A549 (cell line): ENCODE measurements around the gene RAB42. TPM values are rescaled to one million over a fixed set of nuclear protein-coding genes. Genes with fewer than 3 reads are reported as not detected.

Experiments used
- ATAC-seq, 2 experiments: fragments of 200-7000 bp in 1 of 2; fragments of >200 bp in 1 of 2; cut with Nextera tagmentation in 1 of 2; cut with Tn5 transposase in 1 of 2; 3 replicates each; pipeline versions ENCODE4 v1.8.0 to v1.9.1; 2018 to 2020; ENCODE audit warnings: mild to moderate bottlenecking in 1 of 2, moderate library complexity in 1 of 2
- CTCF ChIA-PET: fragments of 300-600 bp; sonication (Branson Sonifier 250); formaldehyde crosslinking; extraction: SDS; loops from one replicate; lab custom pipeline; 2021; ENCODE audit warnings: antibody characterized with exemption, inconsistent platforms; lab: Yijun Ruan, JAX
- POLR2A ChIA-PET: fragments of 350-600 bp; formaldehyde crosslinking; extraction: SDS; loops from one replicate; lab custom pipeline; 2021; ENCODE audit warnings: antibody characterized with exemption, inconsistent platforms; lab: Yijun Ruan, JAX
- DNase-seq, 2 experiments: peaks; one replicate each; pipeline versions ENCODE4 v3.0.0 to v3.0.0-alpha.2; 2011 to 2016; ENCODE audit warnings: low read depth in 1 of 2, low spot score in 1 of 2
- FAIRE-seq: peaks from 2 replicates; lab custom pipeline; 2011; peaks lifted over from hg19 to GRCh38; lab: Jason Lieb, UNC
- H3K27ac ChIP-seq, 2 experiments: fragments of >200 bp; sonication (Bioruptor Twin); formaldehyde crosslinking; 3 replicates each; pipeline ENCODE4 v1.5.1; 2016 to 2017
- H3K4me1 ChIP-seq: fragments of >200 bp; sonication (Bioruptor Twin); formaldehyde crosslinking; 3 replicates; pipeline ENCODE4 v1.6.1; 2016
- H3K4me2 ChIP-seq: fragments of >200 bp; sonication (Bioruptor Twin); formaldehyde crosslinking; 3 replicates; pipeline ENCODE4 v1.6.1; 2016
- H3K4me3 ChIP-seq: fragments of >200 bp; sonication (Bioruptor Twin); formaldehyde crosslinking; 3 replicates; pipeline ENCODE4 v1.5.1; 2016
- H3K9me3 ChIP-seq: fragments of >200 bp; sonication (Bioruptor Twin); formaldehyde crosslinking; 3 replicates; pipeline ENCODE4 v1.6.1; 2016
- CEBPB ChIP-seq, 2 experiments: fragments of >200 bp in 1 of 2; sonication (Bioruptor Twin) in 1 of 2; formaldehyde crosslinking in 1 of 2; IDR thresholded peaks; 2 replicates each; pipeline ENCODE4 v1.6.1; 2012 to 2016
- CHD2 ChIP-seq: fragments of 150-350 bp; IDR thresholded peaks from 2 replicates; pipeline ENCODE4 v1.6.1; 2014; ENCODE audit warnings: low read length; ENCODE audit not compliant: partially characterized antibody
- EHF ChIP-seq: fragments of 250-450 bp; sonication (Bioruptor Pico); IDR thresholded peaks from 2 replicates; pipeline ENCODE4 v1.5.0; 2020; ENCODE audit warnings: mild to moderate bottlenecking
- HES2 ChIP-seq: fragments of >200 bp; sonication (Bioruptor Twin); formaldehyde crosslinking; IDR thresholded peaks from 2 replicates; pipeline ENCODE4 v1.6.1; 2016
- HEYL ChIP-seq: fragments of 250-450 bp; sonication (Bioruptor Pico); IDR thresholded peaks from 2 replicates; pipeline ENCODE4 v1.8.0; 2021; ENCODE audit warnings: mild to moderate bottlenecking, moderate library complexity
- JUNB ChIP-seq: fragments of >200 bp; sonication (Bioruptor Twin); formaldehyde crosslinking; IDR thresholded peaks from 2 replicates; pipeline ENCODE4 v1.6.1; 2016
- MAFK ChIP-seq: fragments of 450-650 bp; IDR thresholded peaks from 2 replicates; pipeline ENCODE4 v1.6.1; 2014; ENCODE audit not compliant: partially characterized antibody
- NPAS2 ChIP-seq: fragments of 250-450 bp; sonication (Bioruptor Pico); IDR thresholded peaks from 2 replicates; pipeline ENCODE4 v1.8.0; 2022; ENCODE audit warnings: mild to moderate bottlenecking, moderate library complexity, borderline replicate concordance
- NR3C1 ChIP-seq: fragments of >200 bp; sonication (Bioruptor Twin); formaldehyde crosslinking; IDR thresholded peaks from 3 replicates; pipeline ENCODE4 v1.6.1; 2017
- PHF8 ChIP-seq: fragments of 200-600 bp; sonication (generic); IDR thresholded peaks from 2 replicates; pipeline ENCODE4 v1.6.1; 2016; ENCODE audit warnings: low read depth, mild to moderate bottlenecking, antibody characterized with exemption, moderate library complexity, borderline replicate concordance
- POLR2A ChIP-seq: IDR thresholded peaks from 2 replicates; pipeline ENCODE4 v1.6.1; 2012; ENCODE audit warnings: mild to moderate bottlenecking, low read length
- RFX5 ChIP-seq: fragments of 450-650 bp; IDR thresholded peaks from 2 replicates; pipeline ENCODE4 v1.7.1; 2014; ENCODE audit warnings: antibody characterized with exemption, mild to moderate bottlenecking, moderate library complexity
- ZC3H11A ChIP-seq: fragments of 450-650 bp; IDR thresholded peaks from 2 replicates; pipeline ENCODE4 v1.6.1; 2014; ENCODE audit warnings: antibody characterized with exemption, mild to moderate bottlenecking
- WGBS: methylation state at CpG from one replicate; pipeline ENCODE4 v1.1.6; 2017; ENCODE audit errors: missing lambda C conversion rate; 5-methylcytosine and 5-hydroxymethylcytosine counted together
- polyA plus RNA-seq, 4 experiments: library from polyadenylated mRNA; depleted of rRNA in 3 of 4; stranded (reverse); fragments of >200 nt; fragmentation: RNase III in 1 of 4; extraction: RNeasy Plus Mini Kit Qiagen cat#74134 plus additional on column Dnase treatment in 1 of 4; gene quantifications; 2 replicates in 3 of 4; 3 replicates in 1 of 4; pipeline ENCODE4 v1.2.3, GENCODE V29; 2011 to 2017
- TF ChIP-seq, protein P1 (sequence below): IDR thresholded peaks from 2 replicates; pipeline ENCODE4 v1.6.1; 2012
- TF ChIP-seq, protein P2 (sequence below): fragments of 250-450 bp; sonication (Bioruptor Pico); IDR thresholded peaks from 2 replicates; pipeline ENCODE4 v1.5.0; 2020; ENCODE audit warnings: low read depth, mild to moderate bottlenecking, moderate library complexity
- TF ChIP-seq, protein P3 (sequence below): fragments of >200 bp; sonication (Bioruptor Twin); formaldehyde crosslinking; IDR thresholded peaks from 3 replicates; pipeline ENCODE4 v1.5.1; 2016
- TF ChIP-seq, protein P4 (sequence below): fragments of >200 bp; sonication (Bioruptor Twin); formaldehyde crosslinking; IDR thresholded peaks from 3 replicates; pipeline ENCODE4 v1.6.1; 2016
- TF ChIP-seq, protein P5 (sequence below): fragments of 150-350 bp; IDR thresholded peaks from 2 replicates; pipeline ENCODE4 v1.6.1; 2014; ENCODE audit warnings: low read depth, mild to moderate bottlenecking, low read length
- TF ChIP-seq, protein P6 (sequence below): fragments of 200-600 bp; sonication (generic); IDR thresholded peaks from 2 replicates; pipeline ENCODE4 v1.6.1; 2016; ENCODE audit warnings: antibody characterized with exemption, mild to moderate bottlenecking, moderate library complexity

The RAB42 gene
- polyA plus RNA-seq, 2 of the 4 experiments (the other 2 are of a cell fraction) = 0.81 to 2.3 TPM

- FAIRE-seq = no peak
- no peak for ATAC-seq
- 61% methylated on average over 3 of the region's 3 CpGs for WGBS
- no peak overlapping the region for H3K4me3 ChIP-seq
- no peak overlapping the region for H3K4me2 ChIP-seq
- H3K9me3 ChIP-seq = no peaks in the 10 kb centered on the region
- no peak for DNase-seq
- TF ChIP-seq HEYL (CRISPR knock-in tag) (no peak), POLR2A (no peak), JUNB (no peak), HES2 (no peak), NPAS2 (CRISPR knock-in tag) (no peak), ZC3H11A (no peak), CEBPB (IDR thresholded peaks at IDR 0.05) (no peak), MAFK (no peak)
- TF ChIP-seq, protein P1, sequence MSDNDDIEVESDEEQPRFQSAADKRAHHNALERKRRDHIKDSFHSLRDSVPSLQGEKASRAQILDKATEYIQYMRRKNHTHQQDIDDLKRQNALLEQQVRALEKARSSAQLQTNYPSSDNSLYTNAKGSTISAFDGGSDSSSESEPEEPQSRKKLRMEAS = no peak
- TF ChIP-seq, protein P2, sequence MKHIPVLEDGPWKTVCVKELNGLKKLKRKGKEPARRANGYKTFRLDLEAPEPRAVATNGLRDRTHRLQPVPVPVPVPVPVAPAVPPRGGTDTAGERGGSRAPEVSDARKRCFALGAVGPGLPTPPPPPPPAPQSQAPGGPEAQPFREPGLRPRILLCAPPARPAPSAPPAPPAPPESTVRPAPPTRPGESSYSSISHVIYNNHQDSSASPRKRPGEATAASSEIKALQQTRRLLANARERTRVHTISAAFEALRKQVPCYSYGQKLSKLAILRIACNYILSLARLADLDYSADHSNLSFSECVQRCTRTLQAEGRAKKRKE (CRISPR knock-in tag) = no peak
- TF ChIP-seq, protein P3, sequence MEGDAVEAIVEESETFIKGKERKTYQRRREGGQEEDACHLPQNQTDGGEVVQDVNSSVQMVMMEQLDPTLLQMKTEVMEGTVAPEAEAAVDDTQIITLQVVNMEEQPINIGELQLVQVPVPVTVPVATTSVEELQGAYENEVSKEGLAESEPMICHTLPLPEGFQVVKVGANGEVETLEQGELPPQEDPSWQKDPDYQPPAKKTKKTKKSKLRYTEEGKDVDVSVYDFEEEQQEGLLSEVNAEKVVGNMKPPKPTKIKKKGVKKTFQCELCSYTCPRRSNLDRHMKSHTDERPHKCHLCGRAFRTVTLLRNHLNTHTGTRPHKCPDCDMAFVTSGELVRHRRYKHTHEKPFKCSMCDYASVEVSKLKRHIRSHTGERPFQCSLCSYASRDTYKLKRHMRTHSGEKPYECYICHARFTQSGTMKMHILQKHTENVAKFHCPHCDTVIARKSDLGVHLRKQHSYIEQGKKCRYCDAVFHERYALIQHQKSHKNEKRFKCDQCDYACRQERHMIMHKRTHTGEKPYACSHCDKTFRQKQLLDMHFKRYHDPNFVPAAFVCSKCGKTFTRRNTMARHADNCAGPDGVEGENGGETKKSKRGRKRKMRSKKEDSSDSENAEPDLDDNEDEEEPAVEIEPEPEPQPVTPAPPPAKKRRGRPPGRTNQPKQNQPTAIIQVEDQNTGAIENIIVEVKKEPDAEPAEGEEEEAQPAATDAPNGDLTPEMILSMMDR = no peak
- TF ChIP-seq, protein P4, sequence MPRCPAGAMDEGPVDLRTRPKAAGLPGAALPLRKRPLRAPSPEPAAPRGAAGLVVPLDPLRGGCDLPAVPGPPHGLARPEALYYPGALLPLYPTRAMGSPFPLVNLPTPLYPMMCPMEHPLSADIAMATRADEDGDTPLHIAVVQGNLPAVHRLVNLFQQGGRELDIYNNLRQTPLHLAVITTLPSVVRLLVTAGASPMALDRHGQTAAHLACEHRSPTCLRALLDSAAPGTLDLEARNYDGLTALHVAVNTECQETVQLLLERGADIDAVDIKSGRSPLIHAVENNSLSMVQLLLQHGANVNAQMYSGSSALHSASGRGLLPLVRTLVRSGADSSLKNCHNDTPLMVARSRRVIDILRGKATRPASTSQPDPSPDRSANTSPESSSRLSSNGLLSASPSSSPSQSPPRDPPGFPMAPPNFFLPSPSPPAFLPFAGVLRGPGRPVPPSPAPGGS = no peak
- TF ChIP-seq, protein P5, sequence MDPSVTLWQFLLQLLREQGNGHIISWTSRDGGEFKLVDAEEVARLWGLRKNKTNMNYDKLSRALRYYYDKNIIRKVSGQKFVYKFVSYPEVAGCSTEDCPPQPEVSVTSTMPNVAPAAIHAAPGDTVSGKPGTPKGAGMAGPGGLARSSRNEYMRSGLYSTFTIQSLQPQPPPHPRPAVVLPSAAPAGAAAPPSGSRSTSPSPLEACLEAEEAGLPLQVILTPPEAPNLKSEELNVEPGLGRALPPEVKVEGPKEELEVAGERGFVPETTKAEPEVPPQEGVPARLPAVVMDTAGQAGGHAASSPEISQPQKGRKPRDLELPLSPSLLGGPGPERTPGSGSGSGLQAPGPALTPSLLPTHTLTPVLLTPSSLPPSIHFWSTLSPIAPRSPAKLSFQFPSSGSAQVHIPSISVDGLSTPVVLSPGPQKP = no peak
- ChIA-PET CTCF (interaction anchor here (0.6 kb wide), 1 partner anchor 7 kb away, joined by 3 read pairs; no protein-coding TSS in a partner anchor), POLR2A (no interaction called here)
- no peak overlapping the region for H3K27ac ChIP-seq
- H3K4me1 ChIP-seq = 0 out of 3 replicates have a peak, but pooled peaks cover 4% of the 10 kb centered on the region
Observed at GRCh38 chr1:28548318-28548717, 43.7 kb upstream of the RAB42 start.

- Histone ChIP-seq H3K9me3 (no peaks in the 10 kb centered on the region), H3K4me3 (no peak overlapping the region), H3K4me1 (0 out of 3 replicates have a peak, but pooled peaks cover 6% of the 10 kb centered on the region), H3K4me2 (no peak overlapping the region), H3K27ac (no peak overlapping the region)
- ChIA-PET CTCF (no interaction called here), POLR2A (interaction anchor here (1.7 kb wide), 1 partner anchor 30 kb away, joined by 6 read pairs; no protein-coding TSS in a partner anchor)
- no peak for FAIRE-seq
- ATAC-seq = no peak
- no peak for TF ChIP-seq RFX5
- no peak for TF ChIP-seq PHF8
- DNase-seq = no peak
- 90% methylated on average over 6 of the region's 6 CpGs for WGBS
Observed at GRCh38 chr1:28551381-28551780, 40.7 kb upstream of the RAB42 start.

- ChIA-PET CTCF (interaction anchor here (0.5 to 2.0 kb wide), 5 partner anchors 25 to 158 kb away, joined by 3 to 8 read pairs (median 3); no protein-coding TSS in a partner anchor), POLR2A (interaction anchor here (0.7 to 2.5 kb wide), 6 partner anchors 11 to 96 kb away, joined by 3 to 34 read pairs (median 4); partner anchors contain the start of gene RNU11)
- Histone ChIP-seq H3K4me3 (peak within 1 kb of the TSS; percentile 82), H3K9me3 (no peaks in the 10 kb centered on the region), H3K4me2 (peak within 1 kb of the TSS; percentile 84), H3K27ac (peak within 1 kb of the TSS; percentile 90 to 91), H3K4me1 (0 out of 3 replicates have a peak, but pooled peaks cover 6% of the 10 kb centered on the region)
- ATAC-seq (peak; percentile 95 to 97), DNase-seq (peak; percentile 67 to 92), FAIRE-seq (no peak)
- WGBS = under 1% methylated on average over 36 of the region's 63 CpGs
- TF ChIP-seq, protein P6, sequence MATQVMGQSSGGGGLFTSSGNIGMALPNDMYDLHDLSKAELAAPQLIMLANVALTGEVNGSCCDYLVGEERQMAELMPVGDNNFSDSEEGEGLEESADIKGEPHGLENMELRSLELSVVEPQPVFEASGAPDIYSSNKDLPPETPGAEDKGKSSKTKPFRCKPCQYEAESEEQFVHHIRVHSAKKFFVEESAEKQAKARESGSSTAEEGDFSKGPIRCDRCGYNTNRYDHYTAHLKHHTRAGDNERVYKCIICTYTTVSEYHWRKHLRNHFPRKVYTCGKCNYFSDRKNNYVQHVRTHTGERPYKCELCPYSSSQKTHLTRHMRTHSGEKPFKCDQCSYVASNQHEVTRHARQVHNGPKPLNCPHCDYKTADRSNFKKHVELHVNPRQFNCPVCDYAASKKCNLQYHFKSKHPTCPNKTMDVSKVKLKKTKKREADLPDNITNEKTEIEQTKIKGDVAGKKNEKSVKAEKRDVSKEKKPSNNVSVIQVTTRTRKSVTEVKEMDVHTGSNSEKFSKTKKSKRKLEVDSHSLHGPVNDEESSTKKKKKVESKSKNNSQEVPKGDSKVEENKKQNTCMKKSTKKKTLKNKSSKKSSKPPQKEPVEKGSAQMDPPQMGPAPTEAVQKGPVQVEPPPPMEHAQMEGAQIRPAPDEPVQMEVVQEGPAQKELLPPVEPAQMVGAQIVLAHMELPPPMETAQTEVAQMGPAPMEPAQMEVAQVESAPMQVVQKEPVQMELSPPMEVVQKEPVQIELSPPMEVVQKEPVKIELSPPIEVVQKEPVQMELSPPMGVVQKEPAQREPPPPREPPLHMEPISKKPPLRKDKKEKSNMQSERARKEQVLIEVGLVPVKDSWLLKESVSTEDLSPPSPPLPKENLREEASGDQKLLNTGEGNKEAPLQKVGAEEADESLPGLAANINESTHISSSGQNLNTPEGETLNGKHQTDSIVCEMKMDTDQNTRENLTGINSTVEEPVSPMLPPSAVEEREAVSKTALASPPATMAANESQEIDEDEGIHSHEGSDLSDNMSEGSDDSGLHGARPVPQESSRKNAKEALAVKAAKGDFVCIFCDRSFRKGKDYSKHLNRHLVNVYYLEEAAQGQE = no peak
- TF ChIP-seq NR3C1 = no peak
- TF ChIP-seq, protein P2 (CRISPR knock-in tag) = no peak
- TF ChIP-seq, protein P4 = 0 out of 3 replicates have a peak, but pooled peaks have one; percentile 14
- TF ChIP-seq EHF (CRISPR knock-in tag) = no peak
- no peak for TF ChIP-seq CHD2
Observed at GRCh38 chr1:28552758-28553663, 39.1 kb upstream of the RAB42 start, which contains the start of gene TRNAU1AP. TRNAU1AP (plus strand) TSS chr1:28553085; CDS start chr1:28553111, 26 bp downstream.
